ENCODE data around the gene SNAP29.

- TF ChIP-seq, protein P1, sequence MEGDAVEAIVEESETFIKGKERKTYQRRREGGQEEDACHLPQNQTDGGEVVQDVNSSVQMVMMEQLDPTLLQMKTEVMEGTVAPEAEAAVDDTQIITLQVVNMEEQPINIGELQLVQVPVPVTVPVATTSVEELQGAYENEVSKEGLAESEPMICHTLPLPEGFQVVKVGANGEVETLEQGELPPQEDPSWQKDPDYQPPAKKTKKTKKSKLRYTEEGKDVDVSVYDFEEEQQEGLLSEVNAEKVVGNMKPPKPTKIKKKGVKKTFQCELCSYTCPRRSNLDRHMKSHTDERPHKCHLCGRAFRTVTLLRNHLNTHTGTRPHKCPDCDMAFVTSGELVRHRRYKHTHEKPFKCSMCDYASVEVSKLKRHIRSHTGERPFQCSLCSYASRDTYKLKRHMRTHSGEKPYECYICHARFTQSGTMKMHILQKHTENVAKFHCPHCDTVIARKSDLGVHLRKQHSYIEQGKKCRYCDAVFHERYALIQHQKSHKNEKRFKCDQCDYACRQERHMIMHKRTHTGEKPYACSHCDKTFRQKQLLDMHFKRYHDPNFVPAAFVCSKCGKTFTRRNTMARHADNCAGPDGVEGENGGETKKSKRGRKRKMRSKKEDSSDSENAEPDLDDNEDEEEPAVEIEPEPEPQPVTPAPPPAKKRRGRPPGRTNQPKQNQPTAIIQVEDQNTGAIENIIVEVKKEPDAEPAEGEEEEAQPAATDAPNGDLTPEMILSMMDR (conservative IDR thresholded peaks at IDR 0.05; ENCODE audit: low read depth in 2 of 2): no peak
- TF ChIP-seq POLR2AphosphoS5 (IDR thresholded peaks at IDR 0.05; ENCODE audit: low read depth) (no peak), EZH2phosphoT487 (IDR thresholded peaks at IDR 0.05; ENCODE audit: unreplicated experiment) (no peak), EZH2 (IDR thresholded peaks at IDR 0.05; ENCODE audit: low read depth, unreplicated experiment) (no peak), NANOG (IDR thresholded peaks at IDR 0.05; ENCODE audit: borderline replicate concordance) (no peak), CREB1 (CRISPR knock-in tag; IDR thresholded peaks at IDR 0.05; ENCODE audit: low read depth) (no peak)
These were observed 16.5 kb downstream of the SNAP29 start for GRCh38 chr22:20875296-20875695.

All from GM23338 (cell line).